HepG2 (cell line): ENCODE measurements around the gene BCDIN3D. TPM values are rescaled to one million over a fixed set of nuclear protein-coding genes. Genes with fewer than 3 reads are reported as not detected.

ENCODE experiments used
- ARID3A ChIP-seq: IDR thresholded peaks from 2 replicates; pipeline ENCODE4 v1.6.1; 2012; ENCODE audit warnings: low read depth, low read length, improper control_type of control experiment
- ARID5B ChIP-seq: IDR thresholded peaks from 2 replicates; pipeline ENCODE4 v1.4.0; 2020; ENCODE audit warnings: mild to moderate bottlenecking, missing genetic modification reagents
- CCAR2 ChIP-seq: fragments of 200-400 bp; formaldehyde crosslinking; optimal IDR thresholded peaks from 2 replicates; pipeline ENCODE3; 2018; ENCODE audit warnings: low read depth, mild to moderate bottlenecking, low read length, moderate library complexity
- E2F1 ChIP-seq: sonication (generic); formaldehyde crosslinking; IDR thresholded peaks from 2 replicates; pipeline ENCODE4 v1.5.0; 2020; ENCODE audit warnings: missing genetic modification reagents
- EEA1 ChIP-seq: sonication (generic); formaldehyde crosslinking; IDR thresholded peaks from 2 replicates; pipeline ENCODE4 v1.5.1; 2020; ENCODE audit warnings: mild to moderate bottlenecking, missing genetic modification reagents, borderline replicate concordance
- FOXC1 ChIP-seq: sonication (generic); formaldehyde crosslinking; IDR thresholded peaks from 2 replicates; pipeline ENCODE4 v1.8.0; 2022; ENCODE audit warnings: mild to moderate bottlenecking, missing genetic modification reagents, borderline replicate concordance
- JARID2 ChIP-seq: sonication (generic); formaldehyde crosslinking; IDR thresholded peaks from 2 replicates; pipeline ENCODE4 v1.8.1; 2023; ENCODE audit warnings: missing genetic modification reagents, inconsistent platforms; ENCODE audit not compliant: insufficient replicate concordance
- SRSF9 ChIP-seq: fragments of 200-400 bp; formaldehyde crosslinking; IDR thresholded peaks from 2 replicates; pipeline ENCODE4 v1.6.1; 2018; ENCODE audit warnings: borderline replicate concordance, mild to moderate bottlenecking, low read depth, low read length; ENCODE audit not compliant: insufficient read depth, poor library complexity, severe bottlenecking
- TRAFD1 ChIP-seq: sonication (generic); formaldehyde crosslinking; IDR thresholded peaks from 2 replicates; pipeline ENCODE4 v1.5.1; 2020; ENCODE audit warnings: missing genetic modification reagents, mild to moderate bottlenecking, borderline replicate concordance
- ZNF660 ChIP-seq: sonication (generic); formaldehyde crosslinking; IDR thresholded peaks from 2 replicates; pipeline ENCODE4 v1.5.1; 2020; ENCODE audit warnings: mild to moderate bottlenecking, low read depth, missing genetic modification reagents, borderline replicate concordance
- ZNF687 ChIP-seq: sonication (generic); formaldehyde crosslinking; IDR thresholded peaks from 2 replicates; pipeline ENCODE4 v1.5.1; 2020; ENCODE audit warnings: mild to moderate bottlenecking, missing genetic modification reagents, moderate library complexity
- ZNF780A ChIP-seq: sonication (generic); formaldehyde crosslinking; IDR thresholded peaks from 2 replicates; pipeline ENCODE4 v1.8.0; 2022; ENCODE audit warnings: mild to moderate bottlenecking, missing genetic modification reagents, moderate library complexity
- polyA plus RNA-seq, 8 experiments: library from polyadenylated mRNA; depleted of rRNA in 3 of 8; stranded (reverse) in 7 of 8; unstranded in 1 of 8; fragments of >200 nt; fragmentation: Illumina TruSeq in 4 of 8; extraction: Trizol in 4 of 8; gene quantifications; 2 replicates each; pipeline versions ENCODE4 v1.2.1 to v1.2.3, GENCODE V29; 2011 to 2016; ENCODE audit warnings: low read depth in 4 of 8, missing spikeins in 1 of 8, mixed read lengths in 1 of 8; ENCODE audit not compliant: insufficient read depth in 1 of 8
- total RNA-seq, 5 experiments: library from RNA; depleted of rRNA; stranded (reverse); fragments of >200 nt; fragmentation: Illumina TruSeq; extraction: Trizol; gene quantifications; 2 replicates each; pipeline ENCODE4 v1.2.3, GENCODE V29; 2016; ENCODE audit warnings: low read depth in 1 of 5

The BCDIN3D gene
- total and polyA plus RNA-seq, 2 of the 13 experiments (the other 11 are each of a cell fraction or from before 2014, with no cell fraction given): 2.2 to 2.5 TPM

GRCh38 chr12:49866859-49867569 is 24.1 kb upstream of the BCDIN3D start (continued):
- TF ChIP-seq CCAR2 (no peak), ZNF687 (peak; percentile 42; the same call in 1 of the 2 replicates), TRAFD1 (CRISPR knock-in tag) (no peak), E2F1 (CRISPR knock-in tag) (no peak), SRSF9 (no peak), ZNF780A (CRISPR knock-in tag) (no peak), EEA1 (CRISPR knock-in tag) (no peak), JARID2 (CRISPR knock-in tag) (no peak), ZNF660 (CRISPR knock-in tag) (no peak), ARID3A (no peak), FOXC1 (CRISPR knock-in tag) (no peak), ARID5B (CRISPR knock-in tag) (no peak)
